Measurements from ENCODE around the gene SRSF4. TPM values are rescaled to one million over a fixed set of nuclear protein-coding genes. Genes with fewer than 3 reads are reported as not detected.
"Not testable (repeated sequence)": the region's sequence is repeated elsewhere in the genome, so short reads cannot be mapped to it uniquely, and the experiment has no call there.

The SRSF4 gene
- total RNA-seq, 1 experiment from 2014 or later: 31.7 TPM

GRCh38 chr1:29131056-29131455, 50.6 kb downstream of the SRSF4 start:
- H3K4me3 ChIP-seq (ENCODE audit: low read length); H2AFZ ChIP-seq (ENCODE audit: low read length); H3K79me2 ChIP-seq (ENCODE audit: low read length); H3K9me3 ChIP-seq (ENCODE audit: low read length); H3K9ac ChIP-seq (ENCODE audit: low read length); H3K36me3 ChIP-seq (ENCODE audit: insufficient read depth, low read length); H3K4me2 ChIP-seq (ENCODE audit: low read depth, low read length, poor library complexity, severe bottlenecking); H3K27ac ChIP-seq (ENCODE audit: low read length); DNase-seq; H3K9me2 ChIP-seq (replicated peaks; ENCODE audit: insufficient read depth, low read length); H3K4me1 ChIP-seq (ENCODE audit: low read length); H3K27me3 ChIP-seq (ENCODE audit: low read length); H4K20me1 ChIP-seq (ENCODE audit: insufficient read depth, low read depth, low read length): not testable (repeated sequence)

- no peak overlapping the region for H3K4me2 ChIP-seq (ENCODE audit: low read depth, low read length, poor library complexity, severe bottlenecking)
- no peak overlapping the region for H3K4me3 ChIP-seq (ENCODE audit: low read length)
- H2AFZ ChIP-seq (ENCODE audit: low read length): no peak overlapping the region
- H3K9me2 ChIP-seq (replicated peaks; ENCODE audit: insufficient read depth, low read length): no peaks in the 10 kb centered on the region
- H3K27me3 ChIP-seq (ENCODE audit: low read length): no peaks in the 10 kb centered on the region
- H3K4me1 ChIP-seq (ENCODE audit: low read length): peaks cover under 1% of the 10 kb centered on the region; the same call in 1 of the 2 replicates
- no peak overlapping the region for H3K9ac ChIP-seq (ENCODE audit: low read length)
- H4K20me1 ChIP-seq (ENCODE audit: insufficient read depth, low read depth, low read length): no peaks in the 10 kb centered on the region
- no peaks in the 10 kb centered on the region for H3K9me3 ChIP-seq (ENCODE audit: low read length)
- no peaks in the 10 kb centered on the region for H3K79me2 ChIP-seq (ENCODE audit: low read length)
- DNase-seq: no peak
- H3K27ac ChIP-seq (ENCODE audit: low read length): no peak overlapping the region
- H3K36me3 ChIP-seq (ENCODE audit: insufficient read depth, low read length): no peaks in the 10 kb centered on the region
These were observed 51.8 kb downstream of the SRSF4 start for GRCh38 chr1:29129916-29130315.

DNA sequence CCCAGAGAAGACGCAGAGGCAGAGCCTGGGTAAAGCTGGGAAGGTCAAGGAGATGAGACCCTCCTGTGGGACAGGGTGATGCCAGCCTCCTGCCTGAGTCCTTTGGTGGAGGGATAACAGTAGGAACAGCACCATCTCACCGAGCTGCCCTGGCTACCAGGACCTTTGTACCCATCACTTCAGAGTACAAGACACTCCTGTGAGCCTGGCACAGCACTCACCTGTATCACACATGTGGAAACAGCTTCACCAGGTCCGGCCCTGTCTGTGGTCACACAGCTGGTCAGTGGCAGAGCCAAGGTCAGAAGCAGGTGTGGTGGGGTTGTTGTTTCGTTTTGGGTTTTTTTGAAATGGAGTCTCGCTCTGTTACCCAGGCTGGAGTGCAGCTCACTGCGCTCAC, 53.0 kb downstream of the SRSF4 start:
- Histone ChIP-seq H3K36me3 (ENCODE audit: insufficient read depth, low read length) (no peaks in the 10 kb centered on the region), H3K4me3 (ENCODE audit: low read length) (no peak overlapping the region), H3K79me2 (ENCODE audit: low read length) (no peaks in the 10 kb centered on the region), H3K9ac (ENCODE audit: low read length) (no peak overlapping the region), H3K4me1 (ENCODE audit: low read length) (peaks cover 7% of the 10 kb centered on the region), H4K20me1 (ENCODE audit: insufficient read depth, low read depth, low read length) (no peaks in the 10 kb centered on the region), H3K9me3 (ENCODE audit: low read length) (no peaks in the 10 kb centered on the region), H3K27ac (ENCODE audit: low read length) (no peak overlapping the region), H3K9me2 (replicated peaks; ENCODE audit: insufficient read depth, low read length) (no peaks in the 10 kb centered on the region), H2AFZ (ENCODE audit: low read length) (no peak overlapping the region), H3K4me2 (ENCODE audit: low read depth, low read length, poor library complexity, severe bottlenecking) (no peak overlapping the region), H3K27me3 (ENCODE audit: low read length) (no peaks in the 10 kb centered on the region)
- no peak for DNase-seq

- no peak for DNase-seq
- H2AFZ ChIP-seq (ENCODE audit: low read length): no peak overlapping the region
- no peaks in the 10 kb centered on the region for H4K20me1 ChIP-seq (ENCODE audit: insufficient read depth, low read depth, low read length)
- no peaks in the 10 kb centered on the region for H3K79me2 ChIP-seq (ENCODE audit: low read length)
- no peaks in the 10 kb centered on the region for H3K36me3 ChIP-seq (ENCODE audit: insufficient read depth, low read length)
- H3K4me3 ChIP-seq (ENCODE audit: low read length): no peak overlapping the region
- H3K9me2 ChIP-seq (replicated peaks; ENCODE audit: insufficient read depth, low read length): no peaks in the 10 kb centered on the region
- H3K4me1 ChIP-seq (ENCODE audit: low read length): peaks cover 7% of the 10 kb centered on the region
- no peaks in the 10 kb centered on the region for H3K9me3 ChIP-seq (ENCODE audit: low read length)
- H3K27ac ChIP-seq (ENCODE audit: low read length): no peak overlapping the region
- H3K4me2 ChIP-seq (ENCODE audit: low read depth, low read length, poor library complexity, severe bottlenecking): no peak overlapping the region
- H3K27me3 ChIP-seq (ENCODE audit: low read length): no peaks in the 10 kb centered on the region
- H3K9ac ChIP-seq (ENCODE audit: low read length): no peak overlapping the region
These were observed 55.5 kb downstream of the SRSF4 start for GRCh38 chr1:29126198-29126597.

- no peaks in the 10 kb centered on the region for H3K9me2 ChIP-seq (replicated peaks; ENCODE audit: insufficient read depth, low read length)
- no peak for DNase-seq
- no peak overlapping the region for H3K9ac ChIP-seq (ENCODE audit: low read length)
These were observed 55.9 kb downstream of the SRSF4 start for GRCh38 chr1:29125788-29126187.

DNA sequence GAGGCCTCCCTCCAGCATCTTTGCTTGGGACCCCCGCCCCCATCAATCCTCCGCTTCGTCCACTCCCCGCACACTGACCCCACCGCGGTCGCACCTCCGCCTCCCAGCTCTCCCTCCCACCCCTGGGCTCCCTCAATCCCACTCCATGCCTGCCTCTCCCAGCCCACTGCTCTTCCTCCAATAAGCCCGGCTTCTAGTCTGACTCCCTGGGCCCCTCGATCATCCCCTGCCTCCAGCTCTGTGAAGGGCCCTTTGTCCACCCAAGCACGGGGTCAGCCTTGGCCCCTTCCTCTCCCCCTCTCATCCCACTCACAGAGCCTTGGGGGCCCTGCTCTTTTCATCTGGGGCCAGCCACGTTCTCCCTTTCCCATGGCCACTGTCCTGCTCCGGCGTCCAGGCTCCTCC, 56.5 kb downstream of the SRSF4 start:
- H3K9me2 ChIP-seq (replicated peaks; ENCODE audit: insufficient read depth, low read length): no peaks in the 10 kb centered on the region
- H2AFZ ChIP-seq (ENCODE audit: low read length): peak overlapping the region; percentile 94; the same call in 1 of the 2 replicates
- H3K27ac ChIP-seq (ENCODE audit: low read length): no peak overlapping the region
- H3K9ac ChIP-seq (ENCODE audit: low read length): no peak overlapping the region
- no peak for DNase-seq
- H3K79me2 ChIP-seq (ENCODE audit: low read length): no peaks in the 10 kb centered on the region
- no peaks in the 10 kb centered on the region for H4K20me1 ChIP-seq (ENCODE audit: insufficient read depth, low read depth, low read length)
- H3K36me3 ChIP-seq (ENCODE audit: insufficient read depth, low read length): no peaks in the 10 kb centered on the region
- peaks cover 7% of the 10 kb centered on the region for H3K4me1 ChIP-seq (ENCODE audit: low read length)
- H3K9me3 ChIP-seq (ENCODE audit: low read length): no peaks in the 10 kb centered on the region
- peak overlapping the region; percentile 88 for H3K4me2 ChIP-seq (ENCODE audit: low read depth, low read length, poor library complexity, severe bottlenecking)
- H3K27me3 ChIP-seq (ENCODE audit: low read length): no peaks in the 10 kb centered on the region
- H3K4me3 ChIP-seq (ENCODE audit: low read length): peak overlapping the region; percentile 73; the same call in 1 of the 2 replicates

More at GRCh38 chr1:29125788-29126187, 55.9 kb downstream of the SRSF4 start:
- Histone ChIP-seq H4K20me1 (ENCODE audit: insufficient read depth, low read depth, low read length) (no peaks in the 10 kb centered on the region), H3K4me1 (ENCODE audit: low read length) (peaks cover 7% of the 10 kb centered on the region), H3K27me3 (ENCODE audit: low read length) (no peaks in the 10 kb centered on the region), H3K79me2 (ENCODE audit: low read length) (no peaks in the 10 kb centered on the region), H3K36me3 (ENCODE audit: insufficient read depth, low read length) (no peaks in the 10 kb centered on the region), H3K4me3 (ENCODE audit: low read length) (no peak overlapping the region), H3K9me3 (ENCODE audit: low read length) (no peaks in the 10 kb centered on the region), H3K27ac (ENCODE audit: low read length) (no peak overlapping the region), H3K4me2 (ENCODE audit: low read depth, low read length, poor library complexity, severe bottlenecking) (no peak overlapping the region), H2AFZ (ENCODE audit: low read length) (no peak overlapping the region)

GRCh38 chr1:29124366-29125236, 57.1 kb downstream of the SRSF4 start:
- DNase-seq: peak; percentile 74
- no peaks in the 10 kb centered on the region for H3K9me2 ChIP-seq (replicated peaks; ENCODE audit: insufficient read depth, low read length)
- H3K27me3 ChIP-seq (ENCODE audit: low read length): no peaks in the 10 kb centered on the region
- H3K27ac ChIP-seq (ENCODE audit: low read length): no peak overlapping the region
- no peaks in the 10 kb centered on the region for H3K79me2 ChIP-seq (ENCODE audit: low read length)
- peaks cover 7% of the 10 kb centered on the region for H3K4me1 ChIP-seq (ENCODE audit: low read length)
- H3K9ac ChIP-seq (ENCODE audit: low read length): peak overlapping the region; percentile 72
- no peaks in the 10 kb centered on the region for H3K36me3 ChIP-seq (ENCODE audit: insufficient read depth, low read length)
- H3K4me2 ChIP-seq (ENCODE audit: low read depth, low read length, poor library complexity, severe bottlenecking): peak overlapping the region; percentile 88
- peak overlapping the region; percentile 94 for H2AFZ ChIP-seq (ENCODE audit: low read length)
- H3K4me3 ChIP-seq (ENCODE audit: low read length): peak overlapping the region; percentile 73
- H3K9me3 ChIP-seq (ENCODE audit: low read length): no peaks in the 10 kb centered on the region
- H4K20me1 ChIP-seq (ENCODE audit: insufficient read depth, low read depth, low read length): no peaks in the 10 kb centered on the region

- no peaks in the 10 kb centered on the region for H4K20me1 ChIP-seq (ENCODE audit: insufficient read depth, low read depth, low read length)
- H3K27ac ChIP-seq (ENCODE audit: low read length): no peak within 1 kb of the TSS
- no peaks in the 10 kb centered on the region for H3K36me3 ChIP-seq (ENCODE audit: insufficient read depth, low read length)
- H3K4me3 ChIP-seq (ENCODE audit: low read length): peak within 1 kb of the TSS; percentile 73
- H3K9me2 ChIP-seq (replicated peaks; ENCODE audit: insufficient read depth, low read length): no peaks in the 10 kb centered on the region
- peaks cover 7% of the 10 kb centered on the region for H3K4me1 ChIP-seq (ENCODE audit: low read length)
- H3K79me2 ChIP-seq (ENCODE audit: low read length): no peaks in the 10 kb centered on the region
- H3K9ac ChIP-seq (ENCODE audit: low read length): peak within 1 kb of the TSS; percentile 72
- H3K4me2 ChIP-seq (ENCODE audit: low read depth, low read length, poor library complexity, severe bottlenecking): peak within 1 kb of the TSS; percentile 88
- H2AFZ ChIP-seq (ENCODE audit: low read length): peak within 1 kb of the TSS; percentile 94
- H3K9me3 ChIP-seq (ENCODE audit: low read length): no peaks in the 10 kb centered on the region
- no peak for DNase-seq
- no peaks in the 10 kb centered on the region for H3K27me3 ChIP-seq (ENCODE audit: low read length)
These were observed 57.8 kb downstream of the SRSF4 start, which contains the start of gene TMEM200B for GRCh38 chr1:29123887-29124365. Gene TMEM200B, minus strand, starts transcription at chr1:29123903. Its CDS starts 2,075 bp downstream, at chr1:29121828.
